Activated CD4-positive, CD25-positive, alpha-beta regulatory T cell treated with anti-CD3 and anti-CD28 coated beads, Interleukin-2, amount 50 U/mL, for 16 hours (primary cell): ENCODE data around the gene NUDT8.

ENCODE experiments used
- DNase-seq: peaks from one replicate; pipeline ENCODE4 v3.0.0-alpha.2; 2020; ENCODE audit warnings: low read depth, low spot score

The NUDT8 gene

GRCh38 chr11:67629386-67630227 lies at the start of gene NUDT8:
Gene NUDT8, minus strand, starts transcription at chr11:67629937. Its CDS starts 26 bp downstream, at chr11:67629911.
- peak; percentile 83 for DNase-seq

- DNase-seq: no peak
These were observed 45.5 kb upstream of the NUDT8 start for GRCh38 chr11:67675058-67675747.

GRCh38 chr11:67674442-67674871 lies 44.7 kb upstream of the NUDT8 start, which contains the start of gene ALDH3B2:
Gene ALDH3B2, minus strand, starts transcription at chr11:67674623. Its CDS starts 7,688 bp downstream, at chr11:67666935.
- no peak for DNase-seq

GRCh38 chr11:67673902-67674301 lies 44.2 kb upstream of the NUDT8 start:
- no peak for DNase-seq

GRCh38 chr11:67673358-67673757 lies 43.6 kb upstream of the NUDT8 start:
- no peak for DNase-seq

- no peak for DNase-seq
These were observed 41.4 kb upstream of the NUDT8 start for GRCh38 chr11:67671211-67671520.

GRCh38 chr11:67670316-67671210 lies 40.8 kb upstream of the NUDT8 start:
- DNase-seq: no peak

GRCh38 chr11:67668192-67668551 lies 38.4 kb upstream of the NUDT8 start:
- no peak for DNase-seq

- no peak for DNase-seq
These were observed 37.9 kb upstream of the NUDT8 start for GRCh38 chr11:67667490-67668191.

- DNase-seq: no peak
These were observed 37.1 kb upstream of the NUDT8 start for GRCh38 chr11:67666676-67667489.

GRCh38 chr11:67666303-67666645 lies 36.5 kb upstream of the NUDT8 start:
- no peak for DNase-seq

- no peak for DNase-seq
These were observed 36.0 kb upstream of the NUDT8 start for GRCh38 chr11:67665541-67666302.

GRCh38 chr11:67664696-67665540 lies 35.2 kb upstream of the NUDT8 start:
- DNase-seq: no peak

- DNase-seq: no peak
These were observed 34.5 kb upstream of the NUDT8 start for GRCh38 chr11:67664213-67664585.

- DNase-seq: no peak
These were observed 33.9 kb upstream of the NUDT8 start for GRCh38 chr11:67663532-67664212.

- no peak for DNase-seq
These were observed 33.2 kb upstream of the NUDT8 start for GRCh38 chr11:67662835-67663531.

- no peak for DNase-seq
These were observed 32.6 kb upstream of the NUDT8 start for GRCh38 chr11:67662142-67662834.
